GM21619 (cell line): Measurements from ENCODE around the gene BLID.

Experiments used
- ATAC-seq: cut with Tn5 transposase; IDR thresholded peaks from one replicate; pipeline ENCODE4 v1.9.1; 2021; ENCODE audit not compliant: unreplicated experiment

Gene BLID

GRCh38 chr11:122140500-122140899 is 24.5 kb upstream of the BLID start:
- no peak for ATAC-seq

GRCh38 chr11:122139595-122139866 is 23.5 kb upstream of the BLID start:
- no peak for ATAC-seq

GRCh38 chr11:122138744-122139594 is 23.0 kb upstream of the BLID start:
- ATAC-seq = no peak

GRCh38 chr11:122137078-122137793 is 21.2 kb upstream of the BLID start:
- no peak for ATAC-seq

- ATAC-seq = no peak
Measured at GRCh38 chr11:122131126-122131525, 15.1 kb upstream of the BLID start.

- no peak for ATAC-seq
Measured at GRCh38 chr11:122128146-122128545, 12.1 kb upstream of the BLID start.

- ATAC-seq = no peak
Measured at GRCh38 chr11:122127020-122127419, 11.0 kb upstream of the BLID start.

GRCh38 chr11:122126024-122126688 is 10.1 kb upstream of the BLID start:
- ATAC-seq = no peak

- ATAC-seq = no peak
Measured at GRCh38 chr11:122123263-122123929, 7.4 kb upstream of the BLID start.

GRCh38 chr11:122122179-122122578 is 6.2 kb upstream of the BLID start:
- ATAC-seq = no peak

GRCh38 chr11:122120096-122120495 is 4.1 kb upstream of the BLID start:
- ATAC-seq = no peak

GRCh38 chr11:122116591-122116990 is 576 bp upstream of the BLID start:
- ATAC-seq = no peak

GRCh38 chr11:122114976-122115375 is 1.0 kb downstream of the BLID start:
- ATAC-seq = no peak

GRCh38 chr11:122113836-122114825 is 1.9 kb downstream of the BLID start:
- ATAC-seq = no peak

- no peak for ATAC-seq
Measured at GRCh38 chr11:122112470-122113365, 3.3 kb downstream of the BLID start.

GRCh38 chr11:122109932-122110331 is 6.1 kb downstream of the BLID start:
- no peak for ATAC-seq

- ATAC-seq = no peak
Measured at GRCh38 chr11:122108828-122109227, 7.2 kb downstream of the BLID start.

- no peak for ATAC-seq
Measured at GRCh38 chr11:122108192-122108799, 7.7 kb downstream of the BLID start.

- no peak for ATAC-seq
Measured at GRCh38 chr11:122107566-122107965, 8.4 kb downstream of the BLID start.
